Thyroid gland (tissue), 4 donors: ENCODE results near the gene C12orf43. TPM values are rescaled to one million over a fixed set of nuclear protein-coding genes. Genes with fewer than 3 reads are reported as not detected.

Source experiments
- DNase-seq, 2 donors: peaks; one replicate each; pipeline ENCODE4 v3.0.0-alpha.2; 2019
- H3K27ac ChIP-seq, 3 donors: fragments of 200-600 bp; sonication (generic); 1 replicate in 2 of 3; 2 replicates in 1 of 3; pipeline ENCODE4 v1.5.1; 2016 to 2019; ENCODE audit warnings: mild to moderate bottlenecking in 1 of 3, moderate library complexity in 1 of 3
- H3K27me3 ChIP-seq: fragments of 200-600 bp; sonication (generic); one replicate; pipeline ENCODE4 v1.5.1; 2019
- H3K36me3 ChIP-seq, 2 donors: fragments of 200-600 bp; sonication (generic); one replicate each; pipeline ENCODE4 v1.5.1; 2016 to 2019
- H3K4me1 ChIP-seq, 2 donors: fragments of 200-600 bp; sonication (generic); one replicate each; pipeline ENCODE4 v1.5.1; 2017 to 2019
- H3K4me3 ChIP-seq, 3 donors: fragments of 200-600 bp; sonication (generic); replicated peaks in 1 of 3; 1 replicate in 2 of 3; 2 replicates in 1 of 3; pipeline ENCODE4 v1.5.1; 2016; ENCODE audit warnings: mild to moderate bottlenecking in 1 of 3
- H3K9me3 ChIP-seq: fragments of 200-600 bp; sonication (generic); one replicate; pipeline ENCODE4 v1.5.1; 2017
- POLR2A ChIP-seq, 2 donors: fragments of 450-650 bp; IDR thresholded peaks; one replicate each; pipeline ENCODE4 v1.6.1; 2017; ENCODE audit warnings: antibody characterized with exemption in 2 of 2, mild to moderate bottlenecking in 2 of 2, moderate library complexity in 1 of 2
- WGBS, 2 donors: methylation state at CpG; one replicate each; pipeline ENCODE4 v1.1.5; 2017; 5-methylcytosine and 5-hydroxymethylcytosine counted together
- intact Hi-C: fragments of 100-400 bp; cut with DNase I; formaldehyde crosslinking; loops from one replicate; pipeline ENCODE4 v1.15.1; 2023
- total RNA-seq, 4 donors: library from RNA; depleted of rRNA; stranded (reverse); fragments of >200 nt; gene quantifications; one replicate each; pipeline ENCODE4 v1.2.3, GENCODE V29; 2016
- TF ChIP-seq, protein P1 (sequence below), 6 experiments: fragments of 200-600 bp in 3 of 6; fragments of 450-650 bp in 3 of 6; sonication (generic) in 3 of 6; IDR thresholded peaks; one replicate each; pipeline ENCODE4 v1.5.1; 2016 to 2019; ENCODE audit warnings: antibody characterized with exemption in 6 of 6, mild to moderate bottlenecking in 2 of 6, inconsistent platforms in 1 of 6, moderate library complexity in 1 of 6

Gene C12orf43
- total RNA-seq, 4 donors from 2014 or later, result 11.3 to 15.8 (median 13.0) TPM

DNA sequence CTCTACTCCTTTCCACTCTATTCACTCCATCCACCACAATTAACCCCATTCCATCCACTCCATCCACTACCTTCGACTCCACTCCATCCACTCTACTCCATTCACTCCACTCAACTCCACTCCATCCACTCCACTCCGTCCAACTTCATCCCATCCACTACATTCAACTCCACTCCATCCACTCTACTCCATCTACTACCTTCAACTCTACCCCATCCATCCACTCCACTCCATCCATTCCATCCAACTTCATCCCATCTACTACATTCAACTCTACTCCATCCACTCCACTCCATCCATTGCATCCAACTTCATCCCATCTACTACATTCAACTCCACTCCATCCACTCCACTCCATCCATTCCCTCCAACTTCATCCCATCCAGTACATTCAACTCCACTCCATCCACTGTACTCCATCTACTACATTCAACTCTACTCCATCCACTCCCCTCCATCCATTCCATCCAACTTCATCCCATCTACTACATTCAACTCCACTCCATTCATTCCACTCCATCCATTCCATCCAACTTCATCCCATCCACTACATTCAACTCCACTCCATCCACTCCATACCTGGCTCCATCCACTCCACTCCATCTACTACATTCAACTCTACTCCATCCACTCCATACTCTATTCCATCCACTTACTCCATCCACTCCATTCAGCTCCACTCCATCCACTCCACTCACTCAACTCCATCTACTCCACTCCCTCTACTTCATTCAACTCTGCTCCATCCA lies 21.5 kb downstream of the C12orf43 start:
- TF ChIP-seq, protein P1, sequence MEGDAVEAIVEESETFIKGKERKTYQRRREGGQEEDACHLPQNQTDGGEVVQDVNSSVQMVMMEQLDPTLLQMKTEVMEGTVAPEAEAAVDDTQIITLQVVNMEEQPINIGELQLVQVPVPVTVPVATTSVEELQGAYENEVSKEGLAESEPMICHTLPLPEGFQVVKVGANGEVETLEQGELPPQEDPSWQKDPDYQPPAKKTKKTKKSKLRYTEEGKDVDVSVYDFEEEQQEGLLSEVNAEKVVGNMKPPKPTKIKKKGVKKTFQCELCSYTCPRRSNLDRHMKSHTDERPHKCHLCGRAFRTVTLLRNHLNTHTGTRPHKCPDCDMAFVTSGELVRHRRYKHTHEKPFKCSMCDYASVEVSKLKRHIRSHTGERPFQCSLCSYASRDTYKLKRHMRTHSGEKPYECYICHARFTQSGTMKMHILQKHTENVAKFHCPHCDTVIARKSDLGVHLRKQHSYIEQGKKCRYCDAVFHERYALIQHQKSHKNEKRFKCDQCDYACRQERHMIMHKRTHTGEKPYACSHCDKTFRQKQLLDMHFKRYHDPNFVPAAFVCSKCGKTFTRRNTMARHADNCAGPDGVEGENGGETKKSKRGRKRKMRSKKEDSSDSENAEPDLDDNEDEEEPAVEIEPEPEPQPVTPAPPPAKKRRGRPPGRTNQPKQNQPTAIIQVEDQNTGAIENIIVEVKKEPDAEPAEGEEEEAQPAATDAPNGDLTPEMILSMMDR (IDR thresholded peaks at IDR 0.05), result no peak
- Histone ChIP-seq H3K27me3 (no peaks in the 10 kb centered on the region), H3K9me3 (no peaks in the 10 kb centered on the region), H3K36me3 (no peaks in the 10 kb centered on the region), H3K27ac (no peak overlapping the region), H3K4me3 (no peak overlapping the region), H3K4me1 (peaks cover 0 to 3% of the 10 kb centered on the region in 2 donors)
- 91% methylated on average over 2 of the region's 2 CpGs for WGBS, 2 donors
- no peak for DNase-seq
- intact Hi-C loops, result no loop called here

DNA sequence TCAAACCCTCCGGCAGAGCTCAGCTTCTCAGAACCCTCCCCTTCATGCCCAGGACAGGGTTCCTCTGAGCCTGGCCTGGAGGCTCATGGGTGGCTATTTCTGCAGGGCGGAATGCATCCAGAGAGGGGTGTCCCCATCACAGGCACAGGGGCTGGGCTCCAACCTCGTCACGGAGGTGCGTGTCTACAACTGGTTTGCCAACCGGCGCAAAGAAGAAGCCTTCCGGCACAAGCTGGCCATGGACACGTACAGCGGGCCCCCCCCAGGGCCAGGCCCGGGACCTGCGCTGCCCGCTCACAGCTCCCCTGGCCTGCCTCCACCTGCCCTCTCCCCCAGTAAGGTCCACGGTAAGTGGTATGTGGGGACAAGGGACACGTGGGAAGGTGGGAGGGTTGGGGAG lies 22.2 kb downstream of the C12orf43 start:
- Histone ChIP-seq H3K9me3 (no peaks in the 10 kb centered on the region), H3K27me3 (no peaks in the 10 kb centered on the region), H3K4me1 (no peaks in the 10 kb centered on the region), H3K4me3 (no peak overlapping the region), H3K36me3 (no peaks in the 10 kb centered on the region), H3K27ac (no peak overlapping the region)
- no peak for TF ChIP-seq POLR2A (IDR thresholded peaks at IDR 0.05)
- TF ChIP-seq, protein P1 (IDR thresholded peaks at IDR 0.05), result no peak
- WGBS, 2 donors, result 92 to 95% methylated on average over 12 to 15 of the region's 15 CpGs
- no peak for DNase-seq
- intact Hi-C loops, result no loop called here

DNA sequence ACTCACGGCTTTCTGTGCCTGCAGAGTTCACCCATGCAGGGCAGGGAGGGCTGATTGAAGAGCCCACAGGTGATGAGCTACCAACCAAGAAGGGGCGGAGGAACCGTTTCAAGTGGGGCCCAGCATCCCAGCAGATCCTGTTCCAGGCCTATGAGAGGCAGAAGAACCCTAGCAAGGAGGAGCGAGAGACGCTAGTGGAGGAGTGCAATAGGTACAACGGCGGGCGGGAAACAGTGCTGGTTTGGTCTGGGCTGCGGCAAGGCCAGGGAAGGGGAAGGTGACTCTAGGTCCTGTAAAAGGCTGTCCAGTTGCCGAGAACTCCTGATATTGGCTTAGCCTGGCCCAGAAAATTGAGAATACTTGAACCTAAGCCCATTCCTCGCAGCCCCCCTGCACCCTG lies 22.8 kb downstream of the C12orf43 start:
- no peak for DNase-seq
- intact Hi-C loops, result no loop called here
- no peak overlapping the region for H3K4me3 ChIP-seq
- H3K27ac ChIP-seq, result no peak overlapping the region
- TF ChIP-seq, protein P1 (IDR thresholded peaks at IDR 0.05), result no peak
- no peak for TF ChIP-seq POLR2A (IDR thresholded peaks at IDR 0.05)
- H3K9me3 ChIP-seq, result no peaks in the 10 kb centered on the region
- H3K27me3 ChIP-seq, result no peaks in the 10 kb centered on the region
- no peaks in the 10 kb centered on the region for H3K36me3 ChIP-seq
- H3K4me1 ChIP-seq, result no peaks in the 10 kb centered on the region
- WGBS, 2 donors, result 73 to 82% methylated on average over 11 of the region's 11 CpGs

DNA sequence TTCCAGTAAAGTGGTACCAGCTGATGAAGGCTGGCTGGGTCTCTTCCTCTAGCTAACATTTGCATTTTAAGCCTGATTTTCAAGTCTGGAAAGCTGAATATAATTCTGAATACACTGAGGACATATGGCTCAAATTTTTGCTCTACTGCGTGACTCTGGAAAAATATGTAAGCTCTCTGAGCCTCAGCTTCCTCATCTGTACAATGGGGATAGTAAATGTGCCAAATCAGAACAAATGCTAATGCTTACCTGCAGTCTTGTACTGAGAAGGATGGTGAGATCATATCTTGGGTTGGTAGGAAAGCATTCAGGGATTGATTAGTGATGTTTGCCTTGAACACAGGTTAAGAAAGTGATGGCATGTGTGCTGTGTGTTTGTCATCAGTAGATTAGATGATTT lies 23.3 kb downstream of the C12orf43 start:
- Histone ChIP-seq H3K36me3 (no peaks in the 10 kb centered on the region), H3K4me1 (no peaks in the 10 kb centered on the region), H3K27me3 (no peaks in the 10 kb centered on the region), H3K27ac (no peak overlapping the region), H3K4me3 (no peak overlapping the region), H3K9me3 (no peaks in the 10 kb centered on the region)
- 88 to 95% methylated on average over 1 of the region's 1 CpG for WGBS, 2 donors
- intact Hi-C loops, result no loop called here
- no peak for TF ChIP-seq POLR2A (IDR thresholded peaks at IDR 0.05)
- TF ChIP-seq, protein P1 (IDR thresholded peaks at IDR 0.05), result no peak
- DNase-seq, result no peak

DNA sequence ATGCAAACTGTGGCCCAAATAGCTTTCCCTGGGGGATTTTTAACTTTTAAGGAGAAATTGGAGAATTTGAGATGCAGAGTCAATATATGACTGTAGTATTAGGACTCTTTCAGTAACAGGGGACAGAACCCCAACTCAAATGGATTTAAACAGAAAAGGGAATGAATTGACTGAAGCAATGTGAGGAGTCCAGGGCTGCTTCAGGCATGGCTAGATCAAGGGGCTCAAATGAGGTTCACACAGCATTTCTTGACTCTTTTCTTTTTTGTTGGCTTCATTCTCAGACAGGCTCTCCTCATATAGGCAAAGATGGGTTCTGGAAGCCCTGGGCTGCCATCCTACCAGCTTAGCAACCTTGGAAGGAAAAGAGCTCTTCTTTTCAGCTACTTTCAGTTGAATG lies 24.3 kb downstream of the C12orf43 start:
- intact Hi-C loops, result no loop called here
- TF ChIP-seq, protein P1 (IDR thresholded peaks at IDR 0.05), result no peak
- no peak for TF ChIP-seq POLR2A (IDR thresholded peaks at IDR 0.05)
- H3K4me3 ChIP-seq, result no peak overlapping the region

More for the DNA sequence above, 24.3 kb downstream of the C12orf43 start:
- Histone ChIP-seq H3K9me3 (no peaks in the 10 kb centered on the region), H3K4me1 (no peaks in the 10 kb centered on the region), H3K27me3 (no peaks in the 10 kb centered on the region), H3K27ac (no peak overlapping the region), H3K36me3 (no peaks in the 10 kb centered on the region)
- no peak for DNase-seq
